C4-2B (cell line): ENCODE data around the gene TUBGCP2.

Experiments used
- ZFX ChIP-seq: fragments of 450-650 bp; IDR thresholded peaks from 2 replicates; pipeline ENCODE4 v1.6.1; 2017
- TF ChIP-seq, protein P1 (sequence below): fragments of 450-650 bp; conservative IDR thresholded peaks from 2 replicates; pipeline ENCODE4 v1.5.1; 2017; ENCODE audit warnings: mild to moderate bottlenecking

DNA sequence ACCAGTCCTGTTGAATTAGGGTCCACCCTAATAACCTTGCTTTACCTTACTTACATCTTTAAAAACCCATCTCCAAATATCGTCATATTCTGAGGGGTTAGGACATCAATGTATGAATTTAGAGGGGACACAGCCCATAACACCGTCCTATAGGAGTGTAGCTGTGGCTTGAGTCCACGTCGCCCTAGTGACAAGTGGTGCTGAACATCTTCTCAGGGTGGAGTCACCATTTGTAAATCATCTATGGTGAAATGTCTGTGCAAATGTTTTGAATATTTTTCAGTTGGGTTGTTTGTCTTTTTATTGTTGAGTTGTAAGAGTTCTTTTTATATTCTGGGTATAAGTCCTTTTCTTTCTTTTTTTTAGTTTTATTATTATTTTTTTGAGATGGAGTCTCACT lies 33.3 kb upstream of the TUBGCP2 start:
- TF ChIP-seq, protein P1, sequence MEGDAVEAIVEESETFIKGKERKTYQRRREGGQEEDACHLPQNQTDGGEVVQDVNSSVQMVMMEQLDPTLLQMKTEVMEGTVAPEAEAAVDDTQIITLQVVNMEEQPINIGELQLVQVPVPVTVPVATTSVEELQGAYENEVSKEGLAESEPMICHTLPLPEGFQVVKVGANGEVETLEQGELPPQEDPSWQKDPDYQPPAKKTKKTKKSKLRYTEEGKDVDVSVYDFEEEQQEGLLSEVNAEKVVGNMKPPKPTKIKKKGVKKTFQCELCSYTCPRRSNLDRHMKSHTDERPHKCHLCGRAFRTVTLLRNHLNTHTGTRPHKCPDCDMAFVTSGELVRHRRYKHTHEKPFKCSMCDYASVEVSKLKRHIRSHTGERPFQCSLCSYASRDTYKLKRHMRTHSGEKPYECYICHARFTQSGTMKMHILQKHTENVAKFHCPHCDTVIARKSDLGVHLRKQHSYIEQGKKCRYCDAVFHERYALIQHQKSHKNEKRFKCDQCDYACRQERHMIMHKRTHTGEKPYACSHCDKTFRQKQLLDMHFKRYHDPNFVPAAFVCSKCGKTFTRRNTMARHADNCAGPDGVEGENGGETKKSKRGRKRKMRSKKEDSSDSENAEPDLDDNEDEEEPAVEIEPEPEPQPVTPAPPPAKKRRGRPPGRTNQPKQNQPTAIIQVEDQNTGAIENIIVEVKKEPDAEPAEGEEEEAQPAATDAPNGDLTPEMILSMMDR, result no peak
- TF ChIP-seq ZFX, result no peak
